Transverse colon (tissue), 3 donors: Measurements from ENCODE around the gene SCIN.

Experiments used
- EP300 ChIP-seq: sonication (generic); formaldehyde crosslinking; IDR thresholded peaks from one replicate; pipeline ENCODE4 v1.6.1; 2017; ENCODE audit warnings: antibody characterized with exemption, low read depth
- TF ChIP-seq, protein P1 (sequence below), 5 experiments: fragments of 200-600 bp in 3 of 5; fragments of 450-650 bp in 2 of 5; sonication (generic) in 3 of 5; IDR thresholded peaks; 1 replicate in 2 of 5; 2 replicates in 3 of 5; pipeline ENCODE4 v1.5.1; 2016 to 2017; ENCODE audit warnings: antibody characterized with exemption in 5 of 5, inconsistent platforms in 3 of 5, mild to moderate bottlenecking in 2 of 5, moderate library complexity in 1 of 5

- TF ChIP-seq, protein P1, sequence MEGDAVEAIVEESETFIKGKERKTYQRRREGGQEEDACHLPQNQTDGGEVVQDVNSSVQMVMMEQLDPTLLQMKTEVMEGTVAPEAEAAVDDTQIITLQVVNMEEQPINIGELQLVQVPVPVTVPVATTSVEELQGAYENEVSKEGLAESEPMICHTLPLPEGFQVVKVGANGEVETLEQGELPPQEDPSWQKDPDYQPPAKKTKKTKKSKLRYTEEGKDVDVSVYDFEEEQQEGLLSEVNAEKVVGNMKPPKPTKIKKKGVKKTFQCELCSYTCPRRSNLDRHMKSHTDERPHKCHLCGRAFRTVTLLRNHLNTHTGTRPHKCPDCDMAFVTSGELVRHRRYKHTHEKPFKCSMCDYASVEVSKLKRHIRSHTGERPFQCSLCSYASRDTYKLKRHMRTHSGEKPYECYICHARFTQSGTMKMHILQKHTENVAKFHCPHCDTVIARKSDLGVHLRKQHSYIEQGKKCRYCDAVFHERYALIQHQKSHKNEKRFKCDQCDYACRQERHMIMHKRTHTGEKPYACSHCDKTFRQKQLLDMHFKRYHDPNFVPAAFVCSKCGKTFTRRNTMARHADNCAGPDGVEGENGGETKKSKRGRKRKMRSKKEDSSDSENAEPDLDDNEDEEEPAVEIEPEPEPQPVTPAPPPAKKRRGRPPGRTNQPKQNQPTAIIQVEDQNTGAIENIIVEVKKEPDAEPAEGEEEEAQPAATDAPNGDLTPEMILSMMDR (IDR thresholded peaks at IDR 0.05): no peak
- TF ChIP-seq EP300: no peak
Observed at GRCh38 chr7:12687718-12688171, 117.2 kb downstream of the SCIN start.
